HG02610 (cell line): ENCODE data around the gene HSF2BP.
"Not testable (repeated sequence)": the region's sequence is repeated elsewhere in the genome, so short reads cannot be mapped to it uniquely, and the experiment has no call there.

Source experiments
- ATAC-seq: cut with Tn5 transposase; IDR thresholded peaks from one replicate; pipeline ENCODE4 v1.9.1; 2021; ENCODE audit warnings: mild to moderate bottlenecking, moderate library complexity; ENCODE audit not compliant: unreplicated experiment

Gene HSF2BP

DNA sequence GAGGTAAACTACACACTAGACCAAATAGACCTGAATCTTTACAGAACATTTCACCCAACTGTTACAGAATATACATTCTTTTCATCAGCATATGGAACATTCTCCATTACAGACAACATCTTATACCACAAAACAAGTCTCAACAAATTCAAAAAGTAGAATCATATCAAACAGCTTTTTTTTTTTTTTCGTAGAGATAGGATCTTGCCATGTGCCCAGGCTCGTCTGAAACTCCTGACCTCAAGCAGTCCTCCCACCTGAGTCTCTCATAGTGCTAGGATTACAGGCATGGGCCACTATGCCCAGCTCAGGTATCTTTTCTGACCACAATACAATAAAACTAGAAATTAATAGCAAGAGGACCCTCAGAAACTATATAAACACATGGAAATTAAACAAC, 36.5 kb downstream of the HSF2BP start:
- ATAC-seq = no peak

GRCh38 chr21:43619856-43620255, 39.4 kb downstream of the HSF2BP start:
- ATAC-seq = no peak

- no peak for ATAC-seq
These were observed 39.9 kb downstream of the HSF2BP start for GRCh38 chr21:43619344-43619743.

- ATAC-seq = no peak
These were observed 40.3 kb downstream of the HSF2BP start for GRCh38 chr21:43618940-43619339.

GRCh38 chr21:43616861-43617260, 42.4 kb downstream of the HSF2BP start:
- not testable (repeated sequence) for ATAC-seq

- ATAC-seq = no peak
These were observed 44.4 kb downstream of the HSF2BP start for GRCh38 chr21:43614839-43615238.

- peak; percentile 63 for ATAC-seq
These were observed 45.3 kb downstream of the HSF2BP start for GRCh38 chr21:43613755-43614638.

GRCh38 chr21:43611598-43612369, 47.5 kb downstream of the HSF2BP start:
- ATAC-seq = no peak

- ATAC-seq = no peak
These were observed 49.6 kb downstream of the HSF2BP start for GRCh38 chr21:43609501-43610340.

DNA sequence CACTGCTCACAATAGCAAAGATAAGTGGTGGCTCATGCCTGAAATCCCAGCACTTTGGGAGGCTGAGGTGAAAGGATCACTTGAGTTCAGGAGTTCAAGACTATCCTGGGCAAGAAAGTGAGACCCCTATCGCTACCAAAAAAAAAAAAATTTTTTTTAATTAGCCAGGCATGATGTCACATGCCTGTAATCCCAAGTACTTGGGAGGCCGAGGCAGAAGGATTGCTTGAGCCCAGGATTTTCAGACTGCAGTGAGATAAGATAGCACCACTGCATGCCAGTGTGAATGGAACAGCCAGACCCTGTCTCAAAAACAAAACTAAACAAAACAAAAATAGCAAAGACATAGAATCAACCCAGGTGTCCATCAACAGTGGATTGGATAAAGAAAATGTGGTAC, 50.6 kb downstream of the HSF2BP start:
- no peak for ATAC-seq

DNA sequence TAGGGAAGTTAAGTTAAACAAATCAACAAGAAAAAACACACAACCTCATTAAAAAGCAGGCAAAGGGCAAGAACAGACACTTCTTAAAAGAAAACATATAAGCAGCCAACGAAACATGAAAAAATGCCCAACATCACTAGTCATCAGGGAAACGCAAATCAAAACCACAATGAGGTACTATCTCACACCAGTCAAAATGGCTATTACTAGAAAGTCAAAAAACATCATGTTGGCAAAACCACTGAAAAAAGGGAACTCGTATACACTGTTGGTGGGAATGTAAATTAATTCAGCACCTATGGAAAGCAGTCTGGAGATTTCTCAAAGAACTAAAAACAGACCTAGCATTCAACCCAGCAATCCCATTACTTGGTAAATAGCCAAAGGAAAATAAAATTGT, 51.1 kb downstream of the HSF2BP start:
- ATAC-seq = no peak

- no peak for ATAC-seq
These were observed 53.7 kb downstream of the HSF2BP start for GRCh38 chr21:43605320-43606215.

GRCh38 chr21:43604505-43605204, 54.6 kb downstream of the HSF2BP start:
- ATAC-seq = no peak

DNA sequence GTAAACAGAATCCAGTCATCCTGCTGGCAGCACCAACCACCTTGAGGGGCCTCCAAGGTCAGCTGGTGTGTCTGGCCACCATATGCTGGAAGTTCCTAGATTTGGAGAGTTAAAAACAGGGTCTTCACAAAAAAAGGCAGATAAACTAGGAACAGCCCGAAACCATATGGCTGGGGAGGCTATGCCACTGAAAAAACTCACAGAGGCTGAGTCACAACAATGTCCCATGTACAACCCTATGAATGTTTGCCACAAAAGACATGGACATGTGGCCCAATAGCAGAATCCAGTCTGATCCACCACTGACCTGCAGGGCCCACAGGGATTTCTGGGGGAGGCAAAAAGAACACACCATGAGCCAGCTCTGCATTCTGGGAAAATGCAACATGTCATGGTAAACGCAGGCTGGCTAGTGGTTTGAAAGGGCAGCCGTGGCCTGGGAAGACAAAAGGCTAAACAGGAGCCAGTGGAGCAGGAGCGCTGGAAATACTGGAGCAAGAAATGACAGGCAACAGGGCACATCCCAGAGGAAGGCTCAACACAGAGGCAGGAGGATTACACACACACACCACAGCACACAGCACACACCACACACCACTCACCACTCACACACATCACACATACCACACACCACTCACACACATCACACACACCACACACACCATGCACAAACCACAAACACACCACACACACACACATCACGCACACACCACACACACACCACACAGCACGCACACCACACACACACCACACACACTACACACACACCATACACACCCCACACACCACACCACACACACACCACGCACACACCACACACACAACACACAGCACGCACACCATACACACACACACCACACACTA, 55.4 kb downstream of the HSF2BP start:
- ATAC-seq = no peak

DNA sequence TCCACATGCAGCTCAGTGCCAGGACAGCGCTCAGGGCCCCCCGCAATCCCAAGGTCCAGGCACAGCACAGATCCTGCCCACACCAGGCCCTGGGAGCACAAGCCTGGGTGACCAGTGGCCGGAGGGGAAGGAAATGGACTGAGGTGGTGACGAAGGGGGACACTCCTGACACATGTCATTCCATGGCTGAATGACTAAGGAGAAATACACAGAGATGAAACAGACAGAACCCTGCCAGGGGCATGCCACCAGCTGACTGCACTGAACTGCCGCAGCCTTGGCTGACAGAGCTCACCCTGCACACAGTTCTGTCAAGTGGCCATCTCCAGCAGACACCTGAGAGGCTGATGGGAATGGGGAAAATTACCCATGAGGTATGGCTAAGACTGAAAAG, 56.1 kb downstream of the HSF2BP start:
- ATAC-seq = no peak

GRCh38 chr21:43602266-43603232, 56.7 kb downstream of the HSF2BP start:
- ATAC-seq = no peak

DNA sequence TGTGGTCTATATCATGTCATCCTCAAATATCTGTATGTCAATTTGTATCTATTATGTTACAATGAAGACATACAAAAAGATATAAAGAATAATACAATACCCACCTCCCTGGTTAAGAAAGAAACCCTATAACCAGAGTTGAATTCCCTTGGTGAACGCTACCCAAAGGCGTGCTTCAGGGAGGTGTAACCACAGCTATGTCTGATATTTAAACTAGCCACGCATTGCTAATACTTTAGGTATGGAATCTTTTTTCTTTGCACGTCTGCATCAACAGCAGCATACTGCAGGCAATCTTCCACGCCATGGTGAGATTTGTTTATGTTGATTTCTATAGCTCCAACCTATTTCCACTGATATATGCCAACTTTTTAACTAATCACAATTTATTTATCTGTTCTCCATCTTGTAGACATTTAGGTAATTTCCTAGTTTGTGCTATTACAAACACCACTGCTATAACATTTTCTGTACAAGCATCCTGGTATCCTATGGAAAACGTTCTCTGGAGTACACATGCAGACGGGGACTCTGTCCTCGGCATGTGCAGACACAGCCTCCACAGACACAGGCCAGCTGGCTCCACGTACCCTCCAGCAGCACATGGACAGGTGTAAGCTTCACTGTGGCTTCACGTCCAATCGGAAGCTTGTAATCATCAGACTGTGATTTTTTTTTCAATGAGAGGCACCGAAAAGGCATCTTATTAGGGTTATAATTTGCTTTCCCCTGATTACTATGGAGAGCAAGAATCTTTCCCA, 58.5 kb downstream of the HSF2BP start:
- no peak for ATAC-seq
